ENCODE data around the gene PDIA5.

Gene PDIA5

DNA sequence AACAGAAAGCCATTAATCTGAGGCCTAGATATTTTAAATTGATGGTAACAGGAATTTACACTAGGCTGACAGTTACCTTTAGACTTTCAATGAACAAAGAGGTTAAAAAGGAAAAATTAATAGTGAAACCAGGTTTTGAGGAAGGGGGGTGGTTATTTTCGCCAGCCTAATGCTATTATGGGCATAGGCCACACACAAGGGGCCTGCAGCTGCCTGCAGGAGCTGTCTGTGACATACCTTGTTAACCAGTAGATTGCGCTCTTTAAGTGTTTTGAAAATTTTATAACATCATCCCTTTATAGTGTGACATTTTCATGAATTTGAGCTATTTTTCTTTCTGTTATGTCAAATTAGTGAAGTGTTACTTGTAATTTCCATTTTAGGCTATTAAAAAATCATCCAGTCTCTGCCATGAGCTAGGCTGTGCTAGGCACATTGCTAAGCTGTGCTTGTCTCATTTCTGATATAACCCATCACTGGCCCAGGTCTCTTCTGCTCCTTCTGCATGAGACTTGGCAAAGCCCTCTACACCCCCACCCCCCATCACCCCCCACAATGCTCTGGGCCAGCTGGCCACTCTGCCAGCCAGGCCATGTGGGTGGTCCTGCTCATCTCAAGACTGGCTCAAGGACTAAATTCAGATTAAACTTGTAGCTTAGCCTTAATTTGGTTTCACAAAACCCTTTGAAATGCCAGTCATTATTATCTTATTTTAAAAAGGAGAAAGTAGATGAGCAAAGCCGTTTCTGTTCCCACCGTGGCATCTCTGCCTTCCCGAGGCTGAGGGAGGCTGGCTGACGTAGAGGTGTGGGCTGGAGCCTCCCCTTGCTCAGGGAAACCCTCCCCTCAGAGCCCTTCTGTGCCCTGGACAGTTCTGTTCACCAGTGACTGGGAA, 86.5 kb downstream of the PDIA5 start:
- no peak overlapping the region for H3K4me3 ChIP-seq (ENCODE audit: control insufficient read depth, low read depth, low read length)
- TF ChIP-seq, protein P1, sequence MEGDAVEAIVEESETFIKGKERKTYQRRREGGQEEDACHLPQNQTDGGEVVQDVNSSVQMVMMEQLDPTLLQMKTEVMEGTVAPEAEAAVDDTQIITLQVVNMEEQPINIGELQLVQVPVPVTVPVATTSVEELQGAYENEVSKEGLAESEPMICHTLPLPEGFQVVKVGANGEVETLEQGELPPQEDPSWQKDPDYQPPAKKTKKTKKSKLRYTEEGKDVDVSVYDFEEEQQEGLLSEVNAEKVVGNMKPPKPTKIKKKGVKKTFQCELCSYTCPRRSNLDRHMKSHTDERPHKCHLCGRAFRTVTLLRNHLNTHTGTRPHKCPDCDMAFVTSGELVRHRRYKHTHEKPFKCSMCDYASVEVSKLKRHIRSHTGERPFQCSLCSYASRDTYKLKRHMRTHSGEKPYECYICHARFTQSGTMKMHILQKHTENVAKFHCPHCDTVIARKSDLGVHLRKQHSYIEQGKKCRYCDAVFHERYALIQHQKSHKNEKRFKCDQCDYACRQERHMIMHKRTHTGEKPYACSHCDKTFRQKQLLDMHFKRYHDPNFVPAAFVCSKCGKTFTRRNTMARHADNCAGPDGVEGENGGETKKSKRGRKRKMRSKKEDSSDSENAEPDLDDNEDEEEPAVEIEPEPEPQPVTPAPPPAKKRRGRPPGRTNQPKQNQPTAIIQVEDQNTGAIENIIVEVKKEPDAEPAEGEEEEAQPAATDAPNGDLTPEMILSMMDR (IDR thresholded peaks at IDR 0.05; ENCODE audit: control insufficient read depth, insufficient read depth, low read depth, low read length, missing control alignments), result no peak
- DNase-seq (ENCODE audit: low read depth), result no peak

DNA sequence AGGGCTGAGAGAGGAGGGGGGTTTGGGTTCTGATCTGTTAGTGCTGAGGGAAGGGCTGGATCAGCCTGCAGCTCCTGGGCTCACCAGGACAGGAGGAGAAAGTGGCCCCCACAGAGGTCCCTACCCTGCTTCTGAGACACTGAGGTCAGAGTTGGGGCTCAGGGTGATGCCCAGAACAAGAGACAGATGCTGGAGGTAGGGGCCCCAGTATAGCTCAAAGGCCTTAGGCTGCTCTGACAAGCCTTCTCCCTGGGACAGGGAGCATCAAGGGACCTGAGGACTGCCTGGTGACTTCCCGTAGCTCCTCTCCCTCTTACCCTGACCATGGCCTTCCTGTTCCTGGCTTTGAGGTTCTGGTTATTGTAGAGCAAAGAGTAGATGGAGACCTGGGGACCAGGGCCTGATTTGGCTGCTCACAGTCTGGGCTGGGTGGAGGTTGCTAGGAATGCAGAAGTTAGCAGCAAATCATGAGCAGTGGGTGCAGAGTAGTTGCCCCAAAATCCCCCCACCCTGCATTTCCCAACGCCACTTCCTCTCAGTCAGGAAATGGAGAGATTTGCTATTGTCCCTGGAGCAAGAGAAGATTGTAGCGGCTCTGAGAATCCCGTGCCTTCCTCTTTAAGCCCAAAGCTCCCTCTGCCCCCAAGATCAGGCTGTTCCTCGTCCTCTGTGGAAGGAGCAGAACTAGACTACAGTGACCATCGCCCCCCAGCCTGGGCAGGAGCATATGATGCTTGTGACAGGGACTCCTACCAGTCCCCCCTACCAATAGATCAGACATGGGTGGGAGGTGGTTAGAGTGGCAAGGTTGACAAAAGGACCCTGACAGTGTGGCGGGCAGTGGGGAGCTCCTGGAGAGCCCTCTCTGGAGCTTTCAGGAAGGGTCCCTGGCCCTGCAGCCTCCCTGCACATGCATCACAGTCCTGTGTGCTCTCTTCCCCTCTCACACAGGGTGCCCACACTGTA, 87.5 kb downstream of the PDIA5 start:
- no peak for DNase-seq (ENCODE audit: low read depth)
- TF ChIP-seq, protein P1 (IDR thresholded peaks at IDR 0.05; ENCODE audit: control insufficient read depth, insufficient read depth, low read depth, low read length, missing control alignments), result no peak
- H3K4me3 ChIP-seq (ENCODE audit: control insufficient read depth, low read depth, low read length), result no peak overlapping the region

GRCh38 chr3:123155471-123156011, 88.7 kb downstream of the PDIA5 start:
- no peak for DNase-seq (ENCODE audit: low read depth)
- H3K4me3 ChIP-seq (ENCODE audit: control insufficient read depth, low read depth, low read length), result no peak overlapping the region

DNA sequence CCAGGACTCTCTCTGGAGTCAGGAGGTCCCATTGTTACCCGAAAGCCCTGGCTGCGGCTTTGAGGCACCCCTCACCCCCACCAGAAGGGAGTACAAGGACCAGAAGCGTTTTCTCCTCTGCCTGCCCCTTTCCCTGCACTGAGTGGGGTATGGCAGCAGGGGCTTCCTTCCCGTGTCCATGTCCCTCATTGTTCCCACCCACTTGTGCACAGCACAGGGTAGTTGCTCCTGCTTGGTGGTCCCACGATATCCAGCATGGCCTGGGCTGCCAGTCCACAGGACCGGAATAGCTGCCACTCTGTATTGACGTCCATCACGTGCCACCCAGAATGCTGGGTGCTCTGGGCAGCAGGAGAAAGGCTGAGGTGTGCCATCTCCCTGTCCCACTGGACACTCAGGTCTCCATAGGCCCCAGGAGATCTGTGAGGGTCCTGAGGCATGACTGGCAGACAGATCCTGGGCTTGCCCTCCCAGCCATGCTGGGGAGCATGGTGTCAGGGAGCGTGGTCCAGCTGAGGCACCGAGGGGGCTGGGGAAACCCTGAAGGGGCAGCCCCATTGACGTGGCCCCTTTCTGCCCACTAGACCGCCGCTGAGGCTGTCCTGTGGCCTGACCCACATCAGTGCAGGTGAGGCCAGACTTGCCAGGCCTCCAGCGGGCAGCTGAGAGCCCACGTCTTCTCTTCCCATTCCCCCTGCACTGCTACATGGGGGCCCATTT, 89.6 kb downstream of the PDIA5 start:
- no peak for DNase-seq (ENCODE audit: low read depth)
- TF ChIP-seq, protein P1 (IDR thresholded peaks at IDR 0.05; ENCODE audit: control insufficient read depth, insufficient read depth, low read depth, low read length, missing control alignments), result no peak
- no peak overlapping the region for H3K4me3 ChIP-seq (ENCODE audit: control insufficient read depth, low read depth, low read length)

More at GRCh38 chr3:123155471-123156011, 88.7 kb downstream of the PDIA5 start:
- TF ChIP-seq, protein P1 (IDR thresholded peaks at IDR 0.05; ENCODE audit: control insufficient read depth, insufficient read depth, low read depth, low read length, missing control alignments), result no peak

- DNase-seq (ENCODE audit: low read depth), result no peak
- TF ChIP-seq, protein P1 (IDR thresholded peaks at IDR 0.05; ENCODE audit: control insufficient read depth, insufficient read depth, low read depth, low read length, missing control alignments), result no peak
These were observed 90.4 kb downstream of the PDIA5 start for GRCh38 chr3:123157209-123157597.

More at GRCh38 chr3:123157209-123157597, 90.4 kb downstream of the PDIA5 start:
- no peak overlapping the region for H3K4me3 ChIP-seq (ENCODE audit: control insufficient read depth, low read depth, low read length)

Data from AG09309 (cell line).